ENCODE data around the gene PLXNA2. TPM values are rescaled to one million over a fixed set of nuclear protein-coding genes. Genes with fewer than 3 reads are reported as not detected.

Gene PLXNA2
- total and polyA plus RNA-seq, 2 of the 8 experiments (the other 6 are each of a cell fraction or from before 2014, with no cell fraction given), result 0.33 to 1.5 TPM

- Histone ChIP-seq H2AFZ (ENCODE audit: low read length) (no peak overlapping the region), H2BK120ac (replicated peaks; ENCODE audit: low read depth, low read length) (no peak overlapping the region), H3K4ac (replicated peaks; ENCODE audit: insufficient read length, low read depth, low read length) (no peak overlapping the region), H2BK15ac (ENCODE audit: low read length) (no peak overlapping the region), H3K9me3 (ENCODE audit: insufficient read depth in 2 of 2, low read depth in 1 of 2, low read length in 1 of 2) (no peaks in the 10 kb centered on the region), H4K20me1 (replicated peaks in 1 of 2; ENCODE audit: control insufficient read depth in 1 of 2, insufficient read depth in 2 of 2, low read length in 2 of 2) (peaks cover 0 to 1% of the 10 kb centered on the region in 2 experiments), H3K27me3 (replicated peaks in 1 of 4; ENCODE audit: control insufficient read depth in 3 of 4, extremely low read depth in 1 of 4, insufficient read depth in 3 of 4, low read length in 3 of 4) (peaks cover 0 to 2% (median under 1%) of the 10 kb centered on the region in 4 experiments; a peak in 3 of 7 replicates), H3K14ac (ENCODE audit: insufficient read length) (no peak overlapping the region), H3K36me3 (ENCODE audit: control insufficient read depth in 2 of 4, insufficient read depth in 4 of 4, low read length in 3 of 4) (no peaks in the 10 kb centered on the region), H4K91ac (replicated peaks; ENCODE audit: insufficient read length, low read length) (peak overlapping the region; percentile 13), H2AK5ac (ENCODE audit: low read depth, low read length) (no peak overlapping the region), H3K23ac (ENCODE audit: insufficient read length) (no peak overlapping the region), H3K56ac (replicated peaks; ENCODE audit: insufficient read length, low read depth, low read length) (no peak overlapping the region), H3K27ac (ENCODE audit: low read depth, low read length) (no peak overlapping the region), H3K18ac (ENCODE audit: extremely low read depth, low read length) (no peak overlapping the region), H4K5ac (ENCODE audit: insufficient read length, low read depth, low read length) (no peak overlapping the region), H2BK5ac (ENCODE audit: low read depth, low read length) (no peak overlapping the region), H3K4me2 (ENCODE audit: insufficient read depth in 1 of 2, low read depth in 2 of 2, low read length in 2 of 2) (no peak overlapping the region), H3K79me1 (ENCODE audit: low read depth, low read length) (0 out of 2 replicates have a peak, but pooled peaks cover 3% of the 10 kb centered on the region), H4K8ac (ENCODE audit: extremely low read depth, insufficient read depth, low read length) (no peak overlapping the region), H3K4me3 (ENCODE audit: extremely low read depth in 1 of 4, insufficient read depth in 2 of 4, low read depth in 3 of 4, low read length in 4 of 4) (no peak overlapping the region), H3K23me2 (ENCODE audit: low read depth, low read length) (no peaks in the 10 kb centered on the region), H3K9ac (replicated peaks in 1 of 4; ENCODE audit: extremely low read depth in 1 of 4, low read depth in 3 of 4, low read length in 3 of 4) (no peak overlapping the region), H3K4me1 (replicated peaks in 1 of 4; ENCODE audit: control insufficient read depth in 3 of 4, insufficient read depth in 4 of 4, low read length in 3 of 4) (peaks cover 7 to 35% (median 25%) of the 10 kb centered on the region in 4 experiments), H3K79me2 (ENCODE audit: control insufficient read depth in 1 of 2, insufficient read depth in 2 of 2, low read length in 2 of 2) (no peaks in the 10 kb centered on the region), H2BK20ac (ENCODE audit: low read length) (no peak overlapping the region), H2BK12ac (ENCODE audit: low read depth, low read length) (no peak overlapping the region; the same call in 1 of the 2 replicates)
- WGBS, 2 experiments (ENCODE audit: extremely low coverage in 1 of 2, insufficient coverage in 1 of 2, insufficient read length in 1 of 2, insufficient replicate concordance in 2 of 2, low coverage in 1 of 2, low lambda C conversion rate in 2 of 2, missing lambda C conversion rate in 1 of 2), result 88% methylated on average over 9 of the region's 9 CpGs; no CpG with 5 or more reads in 1 of the 2 experiments
- DNase-seq (ENCODE audit: low read depth in 1 of 2, low spot score in 2 of 2), result no peak
- ChIA-PET POLR2A (ENCODE audit: partially characterized antibody) (interaction anchor here (1.2 kb wide), 1 partner anchor 103 kb away, joined by 4 read pairs; no protein-coding TSS in a partner anchor), CTCF (ENCODE audit: partially characterized antibody) (interaction anchor here (0.5 to 16.9 kb wide), 15 partner anchors 8 to 210 kb away, joined by 3 to 315 read pairs (median 5); partner anchors contain the start of gene PLXNA2)
- FAIRE-seq, result no peak
- TF ChIP-seq E2F6 (IDR thresholded peaks at IDR 0.05) (peak; percentile 42; the same call in 1 of the 2 replicates), CEBPB (IDR thresholded peaks at IDR 0.05; ENCODE audit: low read depth, low read length) (no peak), ZNF274 (IDR thresholded peaks at IDR 0.05; ENCODE audit: borderline replicate concordance, extremely low read depth, low read length) (no peak)
These were observed 8.7 kb downstream of the PLXNA2 start for GRCh38 chr1:208235356-208235981.
